Thymus (tissue), 11 donors: ENCODE measurements around the gene MIEF1. TPM values are rescaled to one million over a fixed set of nuclear protein-coding genes. Genes with fewer than 3 reads are reported as not detected.

Source experiments
- DNase-seq, 9 donors: peaks; one replicate each; pipeline ENCODE4 v3.0.0-alpha.2; 2013; ENCODE audit warnings: low spot score in 9 of 9, low read depth in 6 of 9, missing footprints in 1 of 9
- H3K27ac ChIP-seq, 2 donors: one replicate each; pipeline ENCODE4 v1.5.1; 2013; ENCODE audit warnings: control low read depth in 1 of 2, low read depth in 1 of 2, low read length in 1 of 2, mild to moderate bottlenecking in 1 of 2, moderate library complexity in 1 of 2
- H3K27me3 ChIP-seq, 2 donors: one replicate each; pipeline ENCODE4 v1.5.1; 2013; ENCODE audit warnings: low read length in 1 of 2; ENCODE audit not compliant: control insufficient read depth in 2 of 2, insufficient read depth in 1 of 2
- H3K36me3 ChIP-seq, 2 donors: one replicate each; pipeline ENCODE4 v1.5.1; 2013; ENCODE audit warnings: low read length in 1 of 2, mild to moderate bottlenecking in 1 of 2, moderate library complexity in 1 of 2; ENCODE audit not compliant: control insufficient read depth in 2 of 2, insufficient read depth in 2 of 2
- H3K4me1 ChIP-seq, 2 donors: one replicate each; pipeline ENCODE4 v1.5.1; 2013; ENCODE audit warnings: low read length in 2 of 2; ENCODE audit not compliant: control insufficient read depth in 2 of 2, insufficient read depth in 2 of 2
- H3K4me3 ChIP-seq, 2 donors: one replicate each; pipeline ENCODE4 v1.5.1; 2013; ENCODE audit warnings: low read length in 2 of 2, control low read depth in 1 of 2, mild to moderate bottlenecking in 1 of 2
- H3K9me3 ChIP-seq, 2 donors: one replicate each; pipeline ENCODE4 v1.5.1; 2013; ENCODE audit warnings: low read length in 1 of 2, mild to moderate bottlenecking in 1 of 2; ENCODE audit not compliant: control insufficient read depth in 2 of 2, insufficient read depth in 1 of 2
- WGBS: extraction: QIAGEN DNeasy Blood & Tissue Kit; methylation state at CpG from one replicate; pipeline ENCODE4 v1.1.7; 2013; 5-methylcytosine and 5-hydroxymethylcytosine counted together
- polyA plus RNA-seq: library from polyadenylated mRNA; stranded (reverse); fragments of 200-250 nt; gene quantifications from one replicate; pipeline ENCODE4 v1.2.3, GENCODE V29; 2013
- total RNA-seq: library from RNA; stranded (reverse); fragments of 120-200 nt; gene quantifications from one replicate; pipeline ENCODE4 v1.2.4, GENCODE V29; 2013
- donor health status: healthy.

The MIEF1 gene
- total and polyA plus RNA-seq, 2 donors: 8.7 to 10.0 TPM

- H3K9me3 ChIP-seq: no peaks in the 10 kb centered on the region
- H3K27ac ChIP-seq: no peak overlapping the region
- no peak overlapping the region for H3K4me3 ChIP-seq
- peaks cover 0 to 33% of the 10 kb centered on the region in 2 donors for H3K27me3 ChIP-seq
- WGBS: 98% methylated on average over 5 of the region's 5 CpGs
- no peaks in the 10 kb centered on the region for H3K36me3 ChIP-seq
- peaks cover 7 to 33% of the 10 kb centered on the region in 2 donors for H3K4me1 ChIP-seq
- DNase-seq: no peak
These were observed 63.4 kb downstream of the MIEF1 start for GRCh38 chr22:39565414-39565944.

GRCh38 chr22:39567135-39567946 is 65.3 kb downstream of the MIEF1 start:
- H3K27me3 ChIP-seq: peaks cover 0 to 24% of the 10 kb centered on the region in 2 donors
- peak overlapping the region in 1 of 2 donors; percentile 9 for H3K27ac ChIP-seq
- H3K4me1 ChIP-seq: peaks cover 7 to 22% of the 10 kb centered on the region in 2 donors
- DNase-seq: peak in 8 of 9 donors; percentile 21 to 81 (median 49)
- no peak overlapping the region for H3K4me3 ChIP-seq
- no peaks in the 10 kb centered on the region for H3K36me3 ChIP-seq
- 25% methylated on average over 14 of the region's 14 CpGs for WGBS
- no peaks in the 10 kb centered on the region for H3K9me3 ChIP-seq

Other genes starting within 250 kb of the MIEF1 start
- 1,863 TPM for gene RPL3, start 182.7 kb upstream of the MIEF1 start, total RNA-seq
- gene RPL3, start 182.7 kb upstream of the MIEF1 start, polyA plus RNA-seq: 2,946 TPM
- gene SYNGR1, start 152.3 kb upstream of the MIEF1 start, total RNA-seq: 2.8 TPM
- 6.1 TPM for gene SYNGR1, start 152.3 kb upstream of the MIEF1 start, polyA plus RNA-seq
- gene TAB1, start 102.5 kb upstream of the MIEF1 start, total RNA-seq: 9.6 TPM
- gene TAB1, start 102.5 kb upstream of the MIEF1 start, polyA plus RNA-seq: 15.2 TPM
- 1.6 TPM for gene MGAT3, start 45.3 kb upstream of the MIEF1 start, total RNA-seq
- gene MGAT3, start 45.3 kb upstream of the MIEF1 start, polyA plus RNA-seq: 3.7 TPM
- 289 TPM for gene ATF4, start 18.3 kb downstream of the MIEF1 start, total RNA-seq
- 520 TPM for gene ATF4, start 18.3 kb downstream of the MIEF1 start, polyA plus RNA-seq
- gene RPS19BP1, start 30.5 kb downstream of the MIEF1 start, total RNA-seq: 114 TPM
- gene RPS19BP1, start 30.5 kb downstream of the MIEF1 start, polyA plus RNA-seq: 127 TPM
- gene CACNA1I, start 68.5 kb downstream of the MIEF1 start, total RNA-seq: 0.52 TPM
- gene CACNA1I, start 68.5 kb downstream of the MIEF1 start, polyA plus RNA-seq: 0.68 TPM